K562 (cell line): ENCODE measurements around the gene CPLX4. TPM values are rescaled to one million over a fixed set of nuclear protein-coding genes. Genes with fewer than 3 reads are reported as not detected.

Experiments
- ATAC-seq: fragments of 200-7000 bp; cut with Tn5 transposase; 3 replicates; pipeline ENCODE4 v1.9.1; 2020; ENCODE audit warnings: moderate library complexity
- BruUV-seq: library from RNA; stranded (reverse); fragments of 400-500 nt; replicated peaks from 2 replicates; lab custom pipeline; 2021; lab: Mats Ljungman, UMichigan
- CTCF ChIA-PET: fragments of 300-600 bp; formaldehyde crosslinking; extraction: SDS; loops from one replicate; lab custom pipeline; 2021; ENCODE audit warnings: low intra/inter-chr PET ratio; lab: Yijun Ruan, JAX
- POLR2A ChIA-PET: fragments of 300-600, 350-650 bp; sonication (Branson Sonifier 250); formaldehyde crosslinking; extraction: SDS; loops from one replicate; lab custom pipeline; 2021; ENCODE audit warnings: antibody characterized with exemption, inconsistent platforms; lab: Yijun Ruan, JAX
- DNase-seq, 4 experiments: peaks; one replicate each; pipeline versions ENCODE4 v3.0.0 to v3.0.0-alpha.2; 2011 to 2018; ENCODE audit warnings: low spot score in 3 of 4, mixed read lengths in 3 of 4; ENCODE audit errors: extremely low read depth in 1 of 4
- FAIRE-seq: peaks from 2 replicates; lab custom pipeline; 2011; peaks lifted over from hg19 to GRCh38; lab: Jason Lieb, UNC
- H2AFZ ChIP-seq: 2 replicates; pipeline ENCODE4 v1.6.0; 2011; ENCODE audit warnings: low read depth, low read length, control low read depth, inconsistent platforms
- H3K27ac ChIP-seq: fragments of 200-600 bp; 3 replicates; pipeline ENCODE4 v1.8.0; 2011; ENCODE audit warnings: low read depth, mild to moderate bottlenecking, control low read depth, inconsistent platforms, low read length, moderate library complexity, mixed read lengths; ENCODE audit errors: extremely low read depth
- H3K27me3 ChIP-seq, 2 experiments: fragments of 300-600 bp in 1 of 2; 2 replicates in 1 of 2; 3 replicates in 1 of 2; pipeline versions ENCODE4 v1.6.0 to v1.8.0; 2011; ENCODE audit warnings: inconsistent platforms in 2 of 2, low read length in 2 of 2, mild to moderate bottlenecking in 1 of 2, mixed read lengths in 1 of 2, moderate library complexity in 1 of 2; ENCODE audit not compliant: control insufficient read depth in 2 of 2, insufficient read depth in 2 of 2
- H3K36me3 ChIP-seq: fragments of 300-600 bp; 3 replicates; pipeline ENCODE4 v1.8.0; 2011; ENCODE audit warnings: mild to moderate bottlenecking, low read length, inconsistent platforms; ENCODE audit not compliant: control insufficient read depth, insufficient read depth
- H3K4me1 ChIP-seq, 2 experiments: fragments of 200-600 bp in 1 of 2; replicated peaks in 1 of 2; 2 replicates in 1 of 2; 3 replicates in 1 of 2; pipeline versions ENCODE4 v1.5.1 to v1.8.0; 2011; ENCODE audit warnings: inconsistent platforms in 2 of 2, low read length in 2 of 2, mild to moderate bottlenecking in 1 of 2, mixed read lengths in 1 of 2, moderate library complexity in 1 of 2; ENCODE audit not compliant: control insufficient read depth in 2 of 2, insufficient read depth in 2 of 2
- H3K4me2 ChIP-seq: 2 replicates; pipeline ENCODE4 v1.6.1; 2011; ENCODE audit warnings: low read length, control low read depth, inconsistent platforms, mixed read lengths; ENCODE audit not compliant: insufficient read depth
- H3K4me3 ChIP-seq: fragments of 200-600 bp; sonication (generic), shearing (Covaris generic); 2 replicates; pipeline ENCODE4 v1.5.1; 2016; ENCODE audit warnings: control low read depth, inconsistent platforms
- H3K79me2 ChIP-seq: fragments of 200-600 bp; 3 replicates; pipeline ENCODE4 v1.8.0; 2011; ENCODE audit warnings: low read length, inconsistent platforms; ENCODE audit not compliant: control insufficient read depth, insufficient read depth
- H3K9ac ChIP-seq, 2 experiments: 2 replicates each; pipeline versions ENCODE4 v1.6.0 to v1.6.1; 2011; ENCODE audit warnings: low read depth in 2 of 2, low read length in 2 of 2, control low read depth in 1 of 2, inconsistent platforms in 1 of 2, mild to moderate bottlenecking in 1 of 2, mixed read lengths in 1 of 2; ENCODE audit not compliant: insufficient read depth in 1 of 2
- H3K9me1 ChIP-seq: one replicate; pipeline ENCODE4 v1.6.0; 2011; ENCODE audit warnings: inconsistent platforms, mild to moderate bottlenecking, low read length, moderate library complexity; ENCODE audit not compliant: control insufficient read depth, insufficient read depth
- H3K9me3 ChIP-seq: replicated peaks from 2 replicates; pipeline ENCODE4 v1.5.1; 2011; ENCODE audit warnings: low read depth, low read length, inconsistent platforms; ENCODE audit not compliant: control insufficient read depth, insufficient read depth
- H4K20me1 ChIP-seq: replicated peaks from 2 replicates; pipeline ENCODE4 v1.6.1; 2011; ENCODE audit warnings: low read length, inconsistent platforms, mixed read lengths; ENCODE audit not compliant: control insufficient read depth, insufficient read depth
- CEBPG ChIP-seq, 3 experiments: fragments of 200-800 bp in 1 of 3; sonication (Bioruptor generic) in 1 of 3; sonication (generic) in 1 of 3; formaldehyde crosslinking in 1 of 3; IDR thresholded peaks in 2 of 3; conservative IDR thresholded peaks in 1 of 3; 2 replicates each; pipeline versions ENCODE4 v1.6.1 to v1.8.0; 2016 to 2022; ENCODE audit warnings: missing compliant biosample characterization in 2 of 3, missing genetic modification characterization in 2 of 3, mild to moderate bottlenecking in 1 of 3, missing genetic modification reagents in 1 of 3
- NCOA2 ChIP-seq, 2 experiments: fragments of 450-650 bp; IDR thresholded peaks; 2 replicates each; pipeline ENCODE4 v1.6.1; 2018; ENCODE audit warnings: mild to moderate bottlenecking in 2 of 2, moderate library complexity in 1 of 2; ENCODE audit not compliant: partially characterized antibody in 2 of 2
- POLR2A ChIP-seq: fragments of 450-650 bp; conservative IDR thresholded peaks from 2 replicates; pipeline ENCODE4 v1.6.1; 2016
- ZFP1 ChIP-seq: fragments of 450-650 bp; formaldehyde crosslinking; IDR thresholded peaks from 2 replicates; pipeline ENCODE4 v1.4.0; 2020; ENCODE audit warnings: mild to moderate bottlenecking, mixed read lengths
- ZMIZ1 ChIP-seq, 2 experiments: fragments of 150-350 bp in 1 of 2; IDR thresholded peaks; 2 replicates each; pipeline ENCODE4 v1.6.1; 2012 to 2016; ENCODE audit warnings: low read depth in 2 of 2, low read length in 2 of 2, mild to moderate bottlenecking in 1 of 2, moderate library complexity in 1 of 2
- ZNF76 ChIP-seq: fragments of 250-450 bp; sonication (Bioruptor Pico); IDR thresholded peaks from 2 replicates; pipeline ENCODE4 v1.4.0; 2020; ENCODE audit warnings: mild to moderate bottlenecking, moderate library complexity, borderline replicate concordance
- WGBS: fragments of 100-300 bp; shearing (Covaris generic); methylation state at CpG from one replicate; pipeline ENCODE4 v1.1.6; 2016; ENCODE audit warnings: low coverage, mixed read lengths; ENCODE audit not compliant: insufficient coverage; ENCODE audit errors: missing lambda C conversion rate; 5-methylcytosine and 5-hydroxymethylcytosine counted together
- in situ Hi-C: fragments of 300-500 bp; cut with MboI; formaldehyde crosslinking; loops from 4 replicates; pipeline ENCODE4 v1.15.0; 2018; ENCODE audit warnings: inconsistent platforms, mixed read lengths
- intact Hi-C: fragments of 100-400 bp; cut with micrococcal nuclease; formaldehyde crosslinking; loops from 2 replicates; pipeline ENCODE4 v1.14.2; 2022
- polyA plus RNA-seq, 8 experiments: library from polyadenylated mRNA; depleted of rRNA in 4 of 8; stranded (reverse) in 5 of 8; unstranded in 3 of 8; fragments of >200 nt; fragmentation: Nextera tagmentation in 2 of 8; fragmentation: Illumina TruSeq in 1 of 8; extraction: Ambion mirVana in 2 of 8; extraction: Trizol in 1 of 8; gene quantifications; 2 replicates each; pipeline versions ENCODE4 v1.2.1 to v1.2.3, GENCODE V29; 2011 to 2014; ENCODE audit warnings: inconsistent platforms in 1 of 8, missing spikeins in 1 of 8
- total RNA-seq, 7 experiments: library from RNA; depleted of rRNA in 6 of 7; stranded (reverse); fragments of >200 nt in 6 of 7; fragmentation: Illumina TruSeq in 2 of 7; extraction: Trizol in 2 of 7; gene quantifications; 2 replicates each; pipeline versions ENCODE4 v1.2.1 to v1.2.3, GENCODE V29; 2011 to 2021; ENCODE audit warnings: low replicate concordance in 1 of 7

Gene CPLX4
- total and polyA plus RNA-seq, 9 of the 15 experiments (the other 6 are each of a cell fraction or from before 2014, with no cell fraction given), result not detected

GRCh38 chr18:59276047-59276446 lies 42.4 kb downstream of the CPLX4 start (continued):
- no peak for TF ChIP-seq ZNF76 (CRISPR knock-in tag)

- Histone ChIP-seq H3K27ac (no peak overlapping the region), H3K4me3 (no peak overlapping the region), H3K9me1 (no peaks in the 10 kb centered on the region), H3K9ac (no peak overlapping the region), H3K4me2 (no peak overlapping the region), H3K27me3 (peaks cover 2 to 41% of the 10 kb centered on the region in 2 experiments; a peak in 3 of 5 replicates), H2AFZ (no peak overlapping the region), H3K4me1 (peaks cover 0 to 14% of the 10 kb centered on the region in 2 experiments; a peak in 2 of 5 replicates), H4K20me1 (no peaks in the 10 kb centered on the region), H3K9me3 (no peaks in the 10 kb centered on the region), H3K79me2 (no peaks in the 10 kb centered on the region), H3K36me3 (no peaks in the 10 kb centered on the region)
- intact Hi-C loops (no loop called here), in situ Hi-C loops (no loop called here)
- ATAC-seq (no peak), FAIRE-seq (no peak), DNase-seq (no peak)
- no TSS peak for BruUV-seq
- ChIA-PET POLR2A (no interaction called here), CTCF (no interaction called here)
- WGBS, result 0% methylated on average over 4 of the region's 6 CpGs
- TF ChIP-seq ZMIZ1 (IDR thresholded peaks at IDR 0.05; ENCODE audit: low read depth in 2 of 2, low read length in 2 of 2) (no peak), POLR2A (no peak), NCOA2 (IDR thresholded peaks at IDR 0.05; ENCODE audit: partially characterized antibody in 2 of 2) (no peak), ZFP1 (CRISPR knock-in tag) (no peak), CEBPG (CRISPR knock-in tag; IDR thresholded peaks at IDR 0.05) (no peak), CEBPG (tag; conservative IDR thresholded peaks at IDR 0.05 in 1 of 2, IDR thresholded peaks at IDR 0.05 in 1 of 2) (no peak)
Observed at GRCh38 chr18:59275406-59275949, 43.0 kb downstream of the CPLX4 start.
